Measurements from ENCODE around the gene SKAP2. TPM values are rescaled to one million over a fixed set of nuclear protein-coding genes. Genes with fewer than 3 reads are reported as not detected.

Gene SKAP2
- total RNA-seq, 1 donor = 19.5 TPM

GRCh38 chr7:26664274-26664673 is 200.1 kb downstream of the SKAP2 start:
- no peaks in the 10 kb centered on the region for H4K20me1 ChIP-seq (ENCODE audit: insufficient read depth, low read length)
- no peaks in the 10 kb centered on the region for H3K79me2 ChIP-seq (ENCODE audit: insufficient read depth, low read length)
- no peaks in the 10 kb centered on the region for H3K36me3 ChIP-seq (ENCODE audit: insufficient read depth, low read length)
- H3K4me2 ChIP-seq (ENCODE audit: insufficient read depth, low read length) = no peak overlapping the region
- H2AFZ ChIP-seq (ENCODE audit: low read length) = no peak overlapping the region
- H3K9me3 ChIP-seq (ENCODE audit: low read depth, low read length) = no peaks in the 10 kb centered on the region
- H3K4me1 ChIP-seq (ENCODE audit: insufficient read depth, low read length) = no peaks in the 10 kb centered on the region
- no peaks in the 10 kb centered on the region for H3K27me3 ChIP-seq (ENCODE audit: insufficient read depth, low read length)
- H3K4me3 ChIP-seq (ENCODE audit: insufficient read depth, low read length) = no peak overlapping the region
- DNase-seq (ENCODE audit: insufficient read length, low spot score, missing footprints) = no peak
- H3K27ac ChIP-seq (ENCODE audit: low read depth, low read length) = no peak overlapping the region
- TF ChIP-seq CTCF (IDR thresholded peaks at IDR 0.05; ENCODE audit: extremely low read depth, low read depth, low read length) = no peak

- Histone ChIP-seq H3K4me2 (ENCODE audit: insufficient read depth, low read length) (no peak overlapping the region), H3K4me3 (ENCODE audit: insufficient read depth, low read length) (no peak overlapping the region), H3K9me3 (ENCODE audit: low read depth, low read length) (no peaks in the 10 kb centered on the region), H3K27me3 (ENCODE audit: insufficient read depth, low read length) (no peaks in the 10 kb centered on the region), H3K4me1 (ENCODE audit: insufficient read depth, low read length) (no peaks in the 10 kb centered on the region), H3K79me2 (ENCODE audit: insufficient read depth, low read length) (no peaks in the 10 kb centered on the region), H3K36me3 (ENCODE audit: insufficient read depth, low read length) (no peaks in the 10 kb centered on the region), H4K20me1 (ENCODE audit: insufficient read depth, low read length) (no peaks in the 10 kb centered on the region), H2AFZ (ENCODE audit: low read length) (no peak overlapping the region), H3K27ac (ENCODE audit: low read depth, low read length) (no peak overlapping the region)
- no peak for DNase-seq (ENCODE audit: insufficient read length, low spot score, missing footprints)
- TF ChIP-seq CTCF (IDR thresholded peaks at IDR 0.05; ENCODE audit: extremely low read depth, low read depth, low read length) = no peak
Measured at GRCh38 chr7:26663874-26664273, 200.5 kb downstream of the SKAP2 start.

GRCh38 chr7:26662646-26663045 is 201.7 kb downstream of the SKAP2 start:
- Histone ChIP-seq H3K36me3 (ENCODE audit: insufficient read depth, low read length) (no peaks in the 10 kb centered on the region), H3K79me2 (ENCODE audit: insufficient read depth, low read length) (no peaks in the 10 kb centered on the region), H3K27me3 (ENCODE audit: insufficient read depth, low read length) (no peaks in the 10 kb centered on the region), H4K20me1 (ENCODE audit: insufficient read depth, low read length) (no peaks in the 10 kb centered on the region), H3K4me2 (ENCODE audit: insufficient read depth, low read length) (no peak overlapping the region), H3K9me3 (ENCODE audit: low read depth, low read length) (no peaks in the 10 kb centered on the region), H3K4me1 (ENCODE audit: insufficient read depth, low read length) (no peaks in the 10 kb centered on the region), H3K27ac (ENCODE audit: low read depth, low read length) (no peak overlapping the region), H2AFZ (ENCODE audit: low read length) (no peak overlapping the region), H3K4me3 (ENCODE audit: insufficient read depth, low read length) (no peak overlapping the region)
- DNase-seq (ENCODE audit: insufficient read length, low spot score, missing footprints) = no peak
- no peak for TF ChIP-seq CTCF (IDR thresholded peaks at IDR 0.05; ENCODE audit: extremely low read depth, low read depth, low read length)

- no peaks in the 10 kb centered on the region for H3K9me3 ChIP-seq (ENCODE audit: low read depth, low read length)
- no peaks in the 10 kb centered on the region for H3K27me3 ChIP-seq (ENCODE audit: insufficient read depth, low read length)
- no peak overlapping the region for H3K27ac ChIP-seq (ENCODE audit: low read depth, low read length)
- H4K20me1 ChIP-seq (ENCODE audit: insufficient read depth, low read length) = no peaks in the 10 kb centered on the region
- no peaks in the 10 kb centered on the region for H3K79me2 ChIP-seq (ENCODE audit: insufficient read depth, low read length)
- H3K4me1 ChIP-seq (ENCODE audit: insufficient read depth, low read length) = no peaks in the 10 kb centered on the region
- TF ChIP-seq CTCF (IDR thresholded peaks at IDR 0.05; ENCODE audit: extremely low read depth, low read depth, low read length) = no peak
- H2AFZ ChIP-seq (ENCODE audit: low read length) = no peak overlapping the region
- DNase-seq (ENCODE audit: insufficient read length, low spot score, missing footprints) = no peak
- no peaks in the 10 kb centered on the region for H3K36me3 ChIP-seq (ENCODE audit: insufficient read depth, low read length)
- no peak overlapping the region for H3K4me2 ChIP-seq (ENCODE audit: insufficient read depth, low read length)
- H3K4me3 ChIP-seq (ENCODE audit: insufficient read depth, low read length) = no peak overlapping the region
Measured at GRCh38 chr7:26659121-26659520, 205.3 kb downstream of the SKAP2 start.

All from osteoblast (primary cell).